HG03520 (cell line): ENCODE results near the gene FURIN.
"Not testable (repeated sequence)": the region's sequence is repeated elsewhere in the genome, so short reads cannot be mapped to it uniquely, and the experiment has no call there.

ENCODE experiments used
- ATAC-seq: cut with Tn5 transposase; IDR thresholded peaks from one replicate; pipeline ENCODE4 v1.9.1; 2021; ENCODE audit warnings: mild to moderate bottlenecking, moderate library complexity; ENCODE audit not compliant: unreplicated experiment

Gene FURIN

DNA sequence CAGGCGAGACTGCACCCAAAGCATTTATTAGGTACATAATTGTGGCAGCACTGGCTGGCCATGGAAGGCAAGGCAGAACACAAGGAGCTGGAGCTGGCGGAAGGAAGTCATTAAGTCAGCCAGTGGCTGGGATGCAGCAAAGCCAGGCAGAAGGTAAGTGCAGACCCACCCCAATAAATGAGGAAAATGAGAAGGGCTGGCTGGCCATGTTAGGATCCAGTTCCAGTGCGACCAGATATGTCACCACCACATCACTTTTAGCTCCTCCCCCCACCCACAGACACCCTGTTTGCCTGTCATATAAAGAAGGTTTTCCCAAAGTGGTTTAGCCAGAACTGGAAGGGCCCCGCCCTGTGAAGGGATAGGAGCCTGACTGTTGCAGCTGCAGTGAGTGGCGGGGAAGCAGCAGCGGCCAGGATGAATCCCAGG is at the start of gene FURIN:
TSS of gene FURIN (plus strand) at position 328 of the 429 bp plus-strand sequence. CDS start 7,153 bp downstream, outside the sequence.
- ATAC-seq, result no peak

DNA sequence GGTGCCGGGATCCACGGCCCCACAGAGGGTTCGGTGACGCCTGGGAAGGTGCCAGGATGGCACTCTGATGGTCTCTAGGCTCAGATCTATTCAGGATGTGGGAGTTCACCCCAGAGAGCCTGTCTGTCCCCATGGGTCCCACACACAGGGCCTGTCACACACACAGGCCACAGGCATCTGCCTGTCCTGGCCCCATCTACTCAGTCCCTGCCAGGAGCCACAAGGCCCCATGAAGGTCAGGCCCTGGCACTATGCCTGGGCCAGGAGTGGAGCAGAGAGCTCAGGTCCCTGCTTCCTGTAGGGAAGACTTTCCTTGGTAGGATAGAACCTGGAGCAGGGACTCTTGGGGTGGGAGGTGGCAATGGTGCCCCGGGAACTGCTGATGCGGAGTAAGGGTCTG is 49.0 kb upstream of the FURIN start:
- ATAC-seq, result no peak

DNA sequence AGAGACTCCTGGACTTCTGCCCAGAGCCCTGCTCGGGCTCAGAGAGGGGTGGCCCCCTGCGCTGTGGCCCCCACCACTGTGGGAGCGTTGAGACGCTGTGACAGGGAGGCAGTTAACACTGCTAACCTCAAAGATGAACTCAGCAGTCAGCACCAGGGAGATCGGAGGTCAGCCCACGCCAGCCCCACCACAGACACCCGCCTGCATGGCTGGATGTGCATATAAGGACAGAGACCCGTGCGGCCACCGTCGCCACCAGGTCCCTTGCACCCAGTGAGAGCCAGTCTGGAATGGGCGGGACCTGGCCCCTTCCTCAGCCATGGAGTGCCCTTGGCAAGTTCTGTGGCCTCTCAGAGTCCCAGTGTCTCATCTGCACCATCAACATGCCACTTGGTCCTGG is 48.5 kb upstream of the FURIN start:
- ATAC-seq, result no peak

DNA sequence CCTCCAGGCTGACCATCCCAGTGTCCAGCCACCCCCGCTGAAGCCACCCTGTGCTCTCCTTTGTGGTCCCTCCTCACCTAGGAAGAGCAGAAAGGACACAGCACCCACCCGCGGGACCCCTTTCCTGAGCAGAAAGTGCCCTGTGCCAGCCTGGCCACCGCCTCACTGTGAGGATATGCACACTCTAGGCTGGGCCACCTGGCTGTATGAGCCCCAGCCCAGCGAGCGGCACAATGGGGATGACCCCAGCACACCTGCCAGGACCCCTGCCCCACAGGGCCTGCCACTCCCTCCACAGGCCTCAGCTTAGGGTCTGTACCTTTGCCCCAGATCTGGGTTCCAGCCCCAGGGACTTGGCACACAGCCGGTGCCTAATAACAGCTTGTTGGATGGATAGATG is 47.9 kb upstream of the FURIN start:
- no peak for ATAC-seq

DNA sequence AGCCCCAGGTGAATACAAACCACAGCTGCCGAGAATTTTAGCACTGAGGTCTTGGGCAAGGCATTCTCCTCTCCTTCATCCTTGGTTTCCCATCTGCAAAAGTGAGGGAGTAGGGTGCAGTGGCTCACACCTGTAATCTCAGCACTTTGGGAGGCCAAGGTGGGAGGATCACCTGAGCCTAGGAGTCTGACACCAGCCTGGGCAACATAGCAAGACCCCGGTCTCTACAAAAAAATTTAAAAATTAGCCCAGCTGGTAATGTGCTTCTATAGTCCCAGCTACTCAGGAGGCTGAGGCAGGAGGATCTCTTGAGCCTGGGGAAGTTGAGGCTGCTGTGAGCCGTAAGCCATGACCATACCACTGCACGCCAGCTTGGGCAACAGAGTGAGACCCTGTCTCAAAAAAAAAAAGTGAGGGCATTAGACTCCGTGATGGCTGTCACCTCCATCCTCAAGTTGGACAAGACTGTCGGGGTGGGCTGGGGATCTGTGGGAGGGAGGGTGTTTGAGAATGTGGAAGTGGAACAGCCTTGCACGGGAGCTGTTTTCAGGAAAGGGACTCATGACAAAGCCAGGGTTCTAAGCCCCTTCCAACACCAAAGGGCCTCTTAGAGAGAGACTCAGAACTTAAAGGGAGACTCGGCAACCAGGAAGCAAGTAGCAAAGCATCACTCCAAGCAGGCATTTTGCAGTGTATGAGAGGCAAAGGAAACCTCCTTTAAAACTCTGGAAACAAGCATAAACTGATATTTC is 46.0 kb upstream of the FURIN start:
- ATAC-seq, result no peak

DNA sequence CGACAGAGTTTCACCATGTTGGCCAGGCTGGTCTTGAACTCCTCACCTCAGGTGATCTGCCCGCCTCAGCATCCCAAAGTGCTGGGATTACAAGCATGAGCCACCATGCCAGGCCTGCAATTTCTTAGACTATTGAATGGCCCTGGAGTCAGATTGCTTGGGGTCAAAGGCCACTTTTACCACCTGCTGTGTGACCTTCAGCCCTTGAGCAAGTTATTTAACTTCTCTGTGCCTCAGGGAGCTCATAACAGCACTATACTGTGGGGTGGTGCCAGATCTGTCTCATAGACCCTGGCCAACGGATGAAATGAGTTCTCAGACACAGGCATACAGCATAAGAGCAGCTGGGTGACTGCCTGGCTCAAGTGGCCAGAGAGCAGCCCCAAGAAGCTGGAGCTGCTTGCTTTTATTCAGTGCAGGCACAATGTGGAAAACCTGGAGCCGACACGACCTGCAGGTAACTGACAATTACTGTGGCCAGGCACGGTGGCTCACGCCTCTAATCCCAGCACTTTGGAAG is 44.9 kb upstream of the FURIN start:
- ATAC-seq, result no peak

DNA sequence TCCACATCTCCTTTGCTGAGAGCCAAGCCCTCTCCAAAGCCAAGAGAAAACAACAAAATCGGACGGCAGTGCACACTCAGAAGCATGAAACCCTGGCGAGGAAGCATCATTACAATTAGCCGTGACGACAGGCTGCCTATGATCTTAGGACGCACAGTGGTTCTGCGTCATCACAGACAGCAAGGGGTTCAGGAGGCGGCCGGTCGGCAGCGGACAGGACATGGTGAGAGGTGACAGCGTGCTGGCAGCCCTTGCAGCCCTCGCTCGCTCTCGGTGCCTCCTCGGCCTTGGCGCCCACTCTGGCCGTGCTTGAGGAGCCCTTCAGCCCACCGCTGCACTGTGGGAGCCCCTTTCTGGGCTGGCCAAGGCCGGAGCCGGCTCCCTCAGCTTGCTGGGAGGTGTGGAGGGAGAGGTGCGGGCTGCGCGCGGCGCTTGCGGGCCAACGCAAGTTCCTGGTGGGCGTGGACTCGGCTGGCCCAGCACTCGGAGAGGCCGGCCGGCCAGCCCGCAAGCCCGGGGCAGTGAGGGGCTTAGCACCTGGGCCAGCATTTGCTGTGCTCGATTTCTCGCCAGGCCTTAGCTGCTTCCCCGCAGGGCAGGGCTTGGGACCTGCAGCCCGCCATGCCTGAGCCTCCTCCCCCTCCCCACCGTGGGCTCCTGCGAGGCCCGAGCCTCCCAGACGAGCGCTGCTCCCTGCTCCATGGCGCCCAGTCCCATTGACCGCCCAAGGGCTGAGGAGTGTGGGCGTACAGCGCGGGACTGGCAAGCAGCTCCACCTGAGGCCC is 43.1 kb upstream of the FURIN start:
- ATAC-seq, result not testable (repeated sequence)

DNA sequence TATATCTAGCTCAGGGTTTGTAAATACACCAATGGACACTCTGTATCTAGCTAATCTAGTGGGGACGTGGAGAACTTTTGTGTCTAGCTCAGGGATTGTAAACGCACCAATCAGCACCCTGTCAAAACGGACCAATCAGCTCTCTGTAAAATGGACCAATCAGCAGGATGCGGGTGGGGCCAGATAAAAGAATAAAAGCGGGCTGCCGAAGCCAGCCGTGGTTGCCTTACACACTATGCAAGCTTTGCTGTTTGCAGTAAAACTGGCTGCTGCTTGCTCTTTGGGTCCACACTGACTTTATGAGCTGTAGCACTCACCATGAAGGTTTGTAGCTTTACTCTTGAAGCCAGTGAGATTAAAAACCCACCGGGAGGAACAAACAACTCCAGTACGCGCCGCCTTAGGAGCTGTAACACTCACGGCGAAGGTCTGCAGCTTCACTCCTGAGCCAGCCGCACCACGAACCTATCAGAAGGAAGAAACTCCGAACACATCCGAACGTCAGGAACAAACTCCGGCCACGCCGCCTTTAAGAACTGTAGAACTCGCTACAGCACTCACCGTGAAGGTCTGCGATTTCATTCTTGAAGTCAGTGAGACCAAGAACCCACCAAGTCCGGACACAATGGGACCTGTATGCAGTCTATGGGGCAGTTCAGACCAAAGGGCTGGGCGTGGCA is 42.0 kb upstream of the FURIN start:
- ATAC-seq, result not testable (repeated sequence)

DNA sequence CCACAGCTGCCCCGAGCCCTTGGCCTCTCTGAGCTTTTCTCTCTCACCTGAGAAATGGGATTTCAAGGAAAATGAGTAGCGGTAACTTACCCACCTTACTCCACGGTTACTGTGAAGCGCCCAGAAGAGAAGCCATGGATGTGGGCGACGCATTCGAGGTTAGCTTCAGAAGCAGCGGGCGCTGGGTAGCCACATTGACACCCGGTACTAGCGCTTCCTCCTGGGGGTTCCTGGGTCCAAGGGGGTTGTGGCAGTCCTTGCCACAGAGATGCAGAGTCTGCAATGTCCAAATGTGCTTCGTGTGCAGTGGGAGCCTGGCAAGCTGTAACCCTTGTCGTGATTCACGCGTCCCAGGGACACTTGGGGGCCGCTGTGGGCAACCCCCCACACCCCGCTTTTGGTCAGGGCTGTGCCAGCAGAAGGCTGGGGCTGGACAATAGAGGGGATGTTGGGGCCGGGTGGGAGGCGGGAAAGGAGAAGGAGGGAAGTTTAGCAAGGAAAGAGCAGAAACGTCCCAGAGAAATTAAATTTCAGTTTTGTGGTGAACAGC is 41.4 kb upstream of the FURIN start:
- no peak for ATAC-seq

DNA sequence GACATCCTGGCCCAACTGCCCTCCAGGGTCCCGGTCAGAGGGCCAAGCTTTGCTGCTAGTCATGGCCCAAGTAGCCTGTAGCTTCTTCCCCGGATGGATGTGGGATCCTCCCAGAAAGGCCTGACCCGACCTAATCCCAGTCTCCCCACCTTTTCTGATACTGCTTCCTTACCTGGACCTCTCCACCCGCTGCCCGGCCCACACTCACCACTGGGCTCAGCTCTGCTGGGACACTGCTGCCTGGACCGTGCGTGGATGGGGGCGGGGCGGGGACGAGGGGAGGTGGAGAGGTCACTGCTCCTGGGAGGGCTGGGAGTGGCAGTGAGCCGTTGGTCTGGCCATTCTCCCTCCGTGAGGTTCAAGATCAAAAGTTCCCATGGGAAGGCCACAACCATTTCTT is 40.3 kb upstream of the FURIN start:
- no peak for ATAC-seq

DNA sequence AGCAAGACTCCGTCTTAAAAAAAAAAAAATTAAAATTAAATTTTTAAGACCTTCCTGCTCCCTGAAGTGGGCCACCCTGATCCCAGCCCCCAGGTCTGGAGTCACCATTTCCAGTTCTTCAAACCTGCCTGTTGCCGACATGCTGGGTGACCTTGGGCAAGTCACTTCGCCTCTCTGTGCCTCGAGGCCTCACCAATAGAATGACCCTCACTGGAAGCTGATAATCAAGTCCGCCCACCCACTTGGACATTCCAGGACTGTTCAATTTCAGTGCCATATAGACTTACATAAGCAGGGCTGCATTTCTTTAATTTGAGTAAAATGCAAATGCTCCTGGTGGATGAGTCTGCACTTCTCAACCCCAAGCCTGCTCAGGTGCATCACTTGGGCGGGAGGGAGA is 39.3 kb upstream of the FURIN start:
- ATAC-seq, result no peak

DNA sequence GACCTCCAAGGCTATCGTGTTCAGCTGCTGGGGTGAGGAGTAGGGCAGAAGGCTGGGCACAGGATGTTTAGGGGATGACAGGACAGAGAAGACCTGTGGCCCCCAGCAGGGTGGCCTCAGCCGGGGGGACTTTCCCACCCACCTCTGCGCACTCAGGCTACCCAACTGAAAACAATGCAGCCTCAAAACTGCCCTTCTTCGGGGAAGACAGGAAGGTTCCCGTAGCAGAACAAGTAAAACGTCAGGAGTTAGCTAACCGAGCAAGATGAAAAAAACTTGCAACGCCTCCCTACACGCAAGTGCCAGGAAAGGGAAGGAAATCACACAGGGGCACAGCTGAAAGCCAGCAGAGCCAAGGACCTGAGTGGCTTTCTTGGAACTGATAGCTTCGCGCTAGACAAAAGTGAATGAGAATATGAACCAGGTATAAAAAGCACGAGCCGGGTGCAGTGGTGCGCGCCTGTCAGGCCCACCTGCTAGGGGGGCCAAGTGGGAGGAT is 38.4 kb upstream of the FURIN start:
- ATAC-seq, result no peak

DNA sequence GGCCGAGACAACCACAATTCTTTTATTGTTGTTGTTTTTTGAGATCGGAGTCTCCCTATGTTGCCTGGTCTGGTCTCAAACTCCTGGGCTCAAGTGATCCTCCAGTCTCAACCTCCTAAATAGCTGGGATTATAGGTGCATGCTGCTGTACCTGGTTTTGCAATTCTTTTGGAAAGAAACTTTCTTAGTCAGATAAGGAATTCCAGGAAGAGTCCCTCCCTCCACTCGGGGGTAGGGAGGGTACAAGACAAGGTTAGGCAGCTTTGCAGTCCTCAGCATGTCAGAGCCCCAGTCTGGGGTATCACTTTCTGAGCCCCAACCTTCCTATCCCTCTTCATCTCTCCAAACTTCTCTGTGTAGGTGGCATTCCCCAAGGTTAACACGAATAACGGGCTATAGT is 33.8 kb upstream of the FURIN start:
- no peak for ATAC-seq

DNA sequence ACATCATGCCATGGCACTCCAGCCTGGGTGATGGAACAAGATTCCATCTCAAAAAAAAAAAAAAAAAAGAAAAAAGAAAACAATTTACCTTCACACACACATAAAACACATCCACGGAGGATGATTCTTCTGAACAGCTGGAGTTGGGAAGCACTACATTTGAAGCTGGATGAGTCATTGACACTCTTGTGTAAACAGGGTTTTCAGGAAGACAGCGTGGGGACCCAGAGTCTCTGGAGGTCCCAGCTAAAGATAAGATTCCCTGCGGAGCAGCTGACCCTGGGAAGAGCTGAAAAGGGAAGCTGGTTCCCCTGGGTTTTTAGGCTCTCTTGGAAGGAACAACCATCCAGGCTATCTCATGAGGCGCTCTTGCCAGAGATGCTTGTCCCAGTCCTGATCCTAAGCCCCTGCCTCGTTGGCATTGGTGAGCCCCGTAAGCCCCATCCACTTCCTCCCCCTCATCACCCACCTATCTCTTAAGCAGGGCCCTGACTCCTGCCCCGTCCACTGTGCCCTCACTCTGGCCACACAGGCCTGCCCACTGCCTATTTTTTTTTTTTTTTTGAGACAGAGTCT is 32.0 kb upstream of the FURIN start:
- no peak for ATAC-seq

DNA sequence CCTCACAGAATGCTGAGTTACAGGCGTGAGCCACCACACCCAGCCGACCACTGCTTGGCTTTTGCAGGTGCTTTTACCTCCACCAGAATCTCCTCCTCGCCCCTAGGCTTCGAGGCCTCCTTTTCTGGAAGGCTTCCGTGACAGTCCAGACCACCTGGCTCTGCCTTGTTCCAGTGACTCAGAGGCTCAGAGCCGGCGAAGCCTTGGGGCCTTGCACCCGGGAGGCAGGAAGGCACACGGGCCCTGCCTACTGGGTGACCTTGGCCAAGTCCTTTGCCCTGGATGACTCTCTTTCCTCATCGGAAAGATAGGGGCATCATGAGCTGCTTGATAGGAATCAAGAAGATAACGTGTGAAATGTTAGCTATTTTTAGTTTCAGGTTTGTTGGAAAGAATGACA is 31.3 kb upstream of the FURIN start:
- no peak for ATAC-seq

DNA sequence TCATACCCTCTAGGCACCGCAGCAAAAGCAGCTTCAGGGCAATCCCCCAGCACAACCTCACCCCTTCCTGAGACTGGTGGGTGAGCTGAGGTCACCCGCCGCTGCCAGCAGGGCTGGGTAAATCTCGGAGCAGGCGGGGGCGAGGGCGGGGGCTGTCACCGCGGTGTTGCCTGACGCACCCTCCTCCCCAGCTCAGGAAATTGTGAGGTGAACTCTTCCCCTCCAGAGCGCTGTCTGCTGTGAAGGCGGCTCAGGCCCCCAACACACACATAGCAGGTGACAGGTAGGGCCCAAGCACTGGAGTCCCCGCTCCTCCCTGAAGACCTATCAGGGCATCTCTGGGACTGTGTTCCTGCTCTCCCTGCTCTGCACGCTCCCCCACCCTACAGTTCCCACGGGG is 30.2 kb upstream of the FURIN start:
- no peak for ATAC-seq

DNA sequence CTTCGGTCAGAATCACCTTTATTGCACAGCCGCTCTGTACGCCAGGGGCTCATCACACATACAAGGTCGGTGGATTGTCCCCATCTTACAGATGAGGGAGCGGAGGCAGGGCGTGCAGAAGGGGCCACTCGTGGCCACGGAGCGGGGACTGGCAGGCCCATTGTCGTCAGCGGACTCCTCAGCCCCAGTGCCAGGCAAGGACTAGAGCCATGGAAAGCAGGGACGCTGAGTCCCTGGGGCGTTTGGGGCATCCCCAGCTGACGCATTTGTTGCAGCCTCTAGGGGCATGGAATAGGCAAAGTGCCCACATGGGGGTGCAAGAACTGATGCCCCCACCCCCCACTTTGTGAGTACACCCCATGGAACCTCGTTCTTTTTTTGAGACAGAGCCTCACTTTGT is 29.8 kb upstream of the FURIN start:
- no peak for ATAC-seq

DNA sequence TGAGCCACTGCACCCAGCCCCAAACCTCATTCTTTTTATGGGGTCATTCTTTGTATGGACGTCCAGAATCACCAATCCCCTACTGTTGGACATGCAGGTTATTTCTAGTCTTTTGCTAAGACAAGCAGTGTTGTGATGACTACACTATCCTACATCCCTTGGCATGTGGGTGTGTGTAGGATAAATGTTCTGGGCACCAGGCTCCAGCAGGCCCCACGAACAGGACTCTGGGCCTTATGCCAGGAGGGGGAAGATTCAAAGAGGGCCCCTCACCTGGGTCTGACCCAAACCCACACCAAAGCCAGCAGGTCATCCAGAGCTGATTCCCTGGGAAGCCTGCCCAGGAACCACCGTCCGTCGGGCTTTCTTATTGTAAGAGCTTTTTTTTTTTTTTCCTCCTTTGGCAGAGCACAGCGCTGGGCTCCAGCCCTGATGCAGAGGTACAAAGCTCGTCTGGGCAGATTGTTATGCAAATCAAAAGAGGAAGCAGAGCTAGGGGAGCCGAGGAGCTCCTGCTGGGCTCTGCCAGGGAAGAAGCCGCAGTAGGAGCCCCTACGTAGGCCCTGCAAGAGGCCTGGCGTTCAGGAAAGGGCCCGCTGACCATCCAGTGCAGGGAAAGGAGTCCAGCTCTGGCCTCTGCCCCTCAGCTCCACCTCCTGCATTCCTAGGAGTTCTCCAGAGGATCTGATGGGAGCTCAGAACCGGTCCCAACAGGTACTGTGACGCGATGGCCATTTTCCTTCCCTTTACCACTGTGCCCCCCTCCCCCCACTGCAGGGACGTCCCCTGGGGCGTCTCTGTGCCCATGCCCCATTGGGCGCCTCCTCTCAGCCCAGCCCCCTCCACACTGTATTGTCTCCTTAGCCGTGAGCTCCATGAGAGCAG is 29.0 kb upstream of the FURIN start:
- ATAC-seq, result peak; percentile 78

DNA sequence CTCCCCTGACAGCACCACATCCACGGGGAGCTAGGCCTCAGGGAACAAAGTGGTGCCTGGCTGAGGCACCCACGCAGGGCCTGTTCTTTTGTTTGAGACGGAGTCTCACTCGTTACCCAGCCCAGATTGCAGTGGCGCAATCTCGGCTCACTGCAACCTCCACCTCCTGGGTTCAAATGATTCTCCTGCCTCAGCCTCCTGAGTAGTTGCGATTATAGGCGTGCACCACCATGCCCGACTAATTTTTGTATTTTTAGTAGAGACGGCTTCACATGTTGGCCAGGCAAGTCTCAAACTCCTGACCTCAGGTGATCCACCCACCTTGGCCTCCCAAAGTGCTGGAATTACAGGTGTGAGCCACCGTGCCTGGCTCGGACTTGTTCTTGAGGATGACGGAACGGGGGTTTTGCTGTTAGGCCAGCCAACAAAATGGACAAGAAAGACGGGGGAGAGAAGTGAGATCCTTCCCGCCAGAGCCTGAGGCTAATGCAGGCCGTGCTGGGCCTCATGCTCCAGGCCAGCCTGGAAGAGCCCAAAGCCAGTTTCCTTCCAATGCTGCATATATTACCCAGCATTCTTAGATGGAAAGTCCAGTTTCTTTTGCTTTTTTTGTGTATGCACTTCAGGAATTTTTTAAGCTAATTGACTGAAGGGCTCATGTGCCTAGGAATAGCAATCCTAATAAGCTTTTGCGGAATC is 28.1 kb upstream of the FURIN start:
- no peak for ATAC-seq
